Measurements from ENCODE around the gene AGXT2. TPM values are rescaled to one million over a fixed set of nuclear protein-coding genes. Genes with fewer than 3 reads are reported as not detected.

AGXT2 gene
- total RNA-seq, 4 donors from 2014 or later: not detected

DNA sequence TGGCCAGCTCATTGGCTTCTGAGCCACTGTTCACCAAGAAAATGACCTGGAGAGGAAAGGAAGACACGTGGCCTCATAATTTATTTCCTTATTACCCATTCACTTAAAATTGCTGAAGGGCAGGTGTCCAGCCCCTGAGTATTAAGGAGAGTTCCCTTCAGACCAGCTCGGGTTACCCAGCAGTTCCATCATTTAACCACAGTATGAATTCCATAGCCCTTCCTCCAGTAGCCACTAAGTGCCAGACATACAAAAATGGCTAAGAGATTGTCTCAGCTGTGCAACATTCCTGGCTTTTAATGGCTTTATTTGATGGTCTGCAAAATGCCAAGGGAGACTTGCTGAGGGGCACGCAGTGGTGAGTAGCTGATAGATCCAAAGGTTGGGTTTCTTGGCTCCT, 12.5 kb downstream of the AGXT2 start:
- H3K27me3 ChIP-seq: no peaks in the 10 kb centered on the region
- H3K9me3 ChIP-seq: no peaks in the 10 kb centered on the region
- H3K4me3 ChIP-seq: no peak overlapping the region
- H3K27ac ChIP-seq: no peak overlapping the region
- peaks cover 3% of the 10 kb centered on the region for H3K4me1 ChIP-seq
- no peak for DNase-seq (ENCODE audit: low spot score in 2 of 2)
- 64% methylated on average over 3 of the region's 3 CpGs for WGBS
- TF ChIP-seq EP300 (IDR thresholded peaks at IDR 0.05) (no peak), POLR2A (IDR thresholded peaks at IDR 0.05) (no peak), CTCF (IDR thresholded peaks at IDR 0.05) (no peak), POLR2AphosphoS5 (IDR thresholded peaks at IDR 0.05) (no peak)
- H3K36me3 ChIP-seq: no peaks in the 10 kb centered on the region

- H3K4me1 ChIP-seq: peaks cover 3% of the 10 kb centered on the region
- no peaks in the 10 kb centered on the region for H3K36me3 ChIP-seq
- TF ChIP-seq POLR2AphosphoS5 (IDR thresholded peaks at IDR 0.05) (no peak), CTCF (IDR thresholded peaks at IDR 0.05) (no peak), POLR2A (IDR thresholded peaks at IDR 0.05) (no peak), EP300 (IDR thresholded peaks at IDR 0.05) (no peak)
- WGBS: 48% methylated on average over 6 of the region's 6 CpGs
- no peak overlapping the region for H3K27ac ChIP-seq
- H3K27me3 ChIP-seq: no peaks in the 10 kb centered on the region
- DNase-seq (ENCODE audit: low spot score in 2 of 2): no peak
- no peaks in the 10 kb centered on the region for H3K9me3 ChIP-seq
- H3K4me3 ChIP-seq: no peak overlapping the region
These were observed 15.4 kb downstream of the AGXT2 start for GRCh38 chr5:35032356-35032755.

DNA sequence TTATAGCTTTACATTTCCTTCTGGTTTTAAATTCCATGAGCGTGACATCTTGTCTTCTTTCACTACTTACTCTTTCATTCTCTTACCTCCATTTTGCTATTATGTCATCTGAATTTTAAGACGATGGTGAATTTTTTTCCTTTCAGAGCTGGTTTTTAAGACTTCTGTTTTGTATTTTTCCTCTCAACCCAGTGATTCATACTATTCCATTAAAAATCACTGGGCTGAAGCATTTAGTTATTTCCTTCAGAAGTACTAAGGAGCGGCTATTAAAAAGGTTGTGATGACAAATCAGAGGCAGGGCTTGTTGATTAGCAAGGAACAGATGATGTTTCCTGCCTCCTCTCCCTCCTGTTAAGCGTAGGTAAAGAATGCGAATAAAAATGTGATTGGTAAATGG, 16.5 kb downstream of the AGXT2 start:
- 59% methylated on average over 5 of the region's 5 CpGs for WGBS
- TF ChIP-seq POLR2AphosphoS5 (IDR thresholded peaks at IDR 0.05): no peak
- TF ChIP-seq POLR2A (IDR thresholded peaks at IDR 0.05): no peak
- no peak for TF ChIP-seq CTCF (IDR thresholded peaks at IDR 0.05)
- TF ChIP-seq EP300 (IDR thresholded peaks at IDR 0.05): no peak
- Histone ChIP-seq H3K4me1 (no peaks in the 10 kb centered on the region), H3K27me3 (no peaks in the 10 kb centered on the region), H3K9me3 (no peaks in the 10 kb centered on the region), H3K4me3 (no peak overlapping the region), H3K27ac (no peak overlapping the region), H3K36me3 (no peaks in the 10 kb centered on the region)
- no peak for DNase-seq (ENCODE audit: low spot score in 2 of 2)

DNA sequence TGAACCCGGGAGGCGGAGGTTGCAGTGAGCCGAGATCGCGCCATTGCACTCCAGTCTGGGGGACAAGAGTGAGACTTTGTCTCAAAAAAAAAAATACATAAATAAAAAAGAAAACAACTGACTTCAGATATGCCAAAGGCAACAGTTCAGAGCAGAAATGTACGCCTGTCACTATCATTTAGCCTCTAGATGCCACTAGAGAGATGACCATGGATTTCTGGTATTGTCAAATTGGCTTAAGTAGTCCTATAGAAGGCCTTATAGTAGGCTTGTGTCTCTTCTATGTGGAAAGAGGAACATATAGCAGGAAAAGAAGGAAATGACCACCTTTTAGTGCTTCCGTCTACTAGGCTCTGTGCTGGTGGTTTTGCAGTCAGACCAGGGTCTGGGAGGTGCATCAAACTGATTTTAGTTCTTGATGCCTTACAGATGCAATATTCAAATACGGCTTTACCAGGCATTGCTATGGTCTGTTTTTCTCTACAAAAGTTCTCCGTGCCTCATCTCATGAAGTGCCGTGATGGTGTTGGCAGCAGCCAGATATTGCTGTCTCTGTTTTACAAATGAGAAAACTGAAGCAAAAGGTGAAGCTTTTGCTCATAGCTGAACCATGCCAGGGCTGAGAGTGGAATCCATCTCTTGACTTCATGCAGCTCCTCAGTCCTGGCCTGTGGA, 17.2 kb downstream of the AGXT2 start:
- no peak overlapping the region for H3K27ac ChIP-seq
- H3K27me3 ChIP-seq: no peaks in the 10 kb centered on the region
- 86% methylated on average over 10 of the region's 10 CpGs for WGBS
- H3K9me3 ChIP-seq: no peaks in the 10 kb centered on the region
- no peak overlapping the region for H3K4me3 ChIP-seq
- TF ChIP-seq CTCF (IDR thresholded peaks at IDR 0.05) (no peak), EP300 (IDR thresholded peaks at IDR 0.05) (no peak), POLR2AphosphoS5 (IDR thresholded peaks at IDR 0.05) (no peak), POLR2A (IDR thresholded peaks at IDR 0.05) (no peak)
- no peaks in the 10 kb centered on the region for H3K4me1 ChIP-seq
- DNase-seq (ENCODE audit: low spot score in 2 of 2): no peak
- no peaks in the 10 kb centered on the region for H3K36me3 ChIP-seq

- no peaks in the 10 kb centered on the region for H3K4me1 ChIP-seq
- no peak overlapping the region for H3K27ac ChIP-seq
- H3K9me3 ChIP-seq: no peaks in the 10 kb centered on the region
- H3K27me3 ChIP-seq: no peaks in the 10 kb centered on the region
- no peak for TF ChIP-seq CTCF (IDR thresholded peaks at IDR 0.05)
- TF ChIP-seq POLR2AphosphoS5 (IDR thresholded peaks at IDR 0.05): no peak
- no peak for TF ChIP-seq POLR2A (IDR thresholded peaks at IDR 0.05)
- no peak for TF ChIP-seq EP300 (IDR thresholded peaks at IDR 0.05)
- DNase-seq (ENCODE audit: low spot score in 2 of 2): no peak
- H3K36me3 ChIP-seq: no peaks in the 10 kb centered on the region
- WGBS: 89% methylated on average over 4 of the region's 4 CpGs
- no peak overlapping the region for H3K4me3 ChIP-seq
These were observed 18.4 kb downstream of the AGXT2 start for GRCh38 chr5:35029333-35029732.

Measured in suprapubic skin (tissue), 4 donors.